Measurements from ENCODE around the gene OPCML. TPM values are rescaled to one million over a fixed set of nuclear protein-coding genes. Genes with fewer than 3 reads are reported as not detected.

OPCML gene
- total RNA-seq, 2 donors from 2014 or later, result not detected

DNA sequence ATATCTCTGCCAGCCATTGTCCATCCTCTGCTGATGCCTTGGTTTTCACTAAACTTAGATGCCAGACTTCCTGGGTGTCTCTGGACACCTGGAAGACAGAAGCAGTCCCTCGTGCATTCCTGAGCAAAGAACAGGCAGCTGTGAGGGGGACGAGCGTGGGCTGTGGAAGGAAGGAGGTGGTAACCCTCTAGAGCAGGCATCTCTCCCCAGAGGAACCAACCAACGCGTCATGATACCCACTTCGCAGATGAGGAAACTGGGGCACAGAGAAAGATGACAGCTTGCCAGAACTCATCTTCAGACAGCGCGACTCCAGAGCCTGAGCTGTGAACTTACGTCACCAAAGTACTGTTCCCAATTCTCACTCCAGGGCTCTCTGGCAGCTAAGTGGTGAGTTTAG, 123.4 kb downstream of the OPCML start:
- H3K4me1 ChIP-seq (ENCODE audit: control insufficient read depth in 1 of 2, low read depth in 2 of 2), result no peaks in the 10 kb centered on the region
- H3K27ac ChIP-seq, result no peak overlapping the region
- no peaks in the 10 kb centered on the region for H3K36me3 ChIP-seq
- H3K4me3 ChIP-seq, result no peak overlapping the region
- DNase-seq (ENCODE audit: low spot score), result no peak
- no peak for ATAC-seq (ENCODE audit: insufficient number of reproducible peaks, low FRiP score, low read depth)
- no peaks in the 10 kb centered on the region for H3K9me3 ChIP-seq
- H3K27me3 ChIP-seq (replicated peaks; ENCODE audit: insufficient read depth), result no peaks in the 10 kb centered on the region
- TF ChIP-seq, protein P1, sequence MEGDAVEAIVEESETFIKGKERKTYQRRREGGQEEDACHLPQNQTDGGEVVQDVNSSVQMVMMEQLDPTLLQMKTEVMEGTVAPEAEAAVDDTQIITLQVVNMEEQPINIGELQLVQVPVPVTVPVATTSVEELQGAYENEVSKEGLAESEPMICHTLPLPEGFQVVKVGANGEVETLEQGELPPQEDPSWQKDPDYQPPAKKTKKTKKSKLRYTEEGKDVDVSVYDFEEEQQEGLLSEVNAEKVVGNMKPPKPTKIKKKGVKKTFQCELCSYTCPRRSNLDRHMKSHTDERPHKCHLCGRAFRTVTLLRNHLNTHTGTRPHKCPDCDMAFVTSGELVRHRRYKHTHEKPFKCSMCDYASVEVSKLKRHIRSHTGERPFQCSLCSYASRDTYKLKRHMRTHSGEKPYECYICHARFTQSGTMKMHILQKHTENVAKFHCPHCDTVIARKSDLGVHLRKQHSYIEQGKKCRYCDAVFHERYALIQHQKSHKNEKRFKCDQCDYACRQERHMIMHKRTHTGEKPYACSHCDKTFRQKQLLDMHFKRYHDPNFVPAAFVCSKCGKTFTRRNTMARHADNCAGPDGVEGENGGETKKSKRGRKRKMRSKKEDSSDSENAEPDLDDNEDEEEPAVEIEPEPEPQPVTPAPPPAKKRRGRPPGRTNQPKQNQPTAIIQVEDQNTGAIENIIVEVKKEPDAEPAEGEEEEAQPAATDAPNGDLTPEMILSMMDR (IDR thresholded peaks at IDR 0.05), result no peak

DNA sequence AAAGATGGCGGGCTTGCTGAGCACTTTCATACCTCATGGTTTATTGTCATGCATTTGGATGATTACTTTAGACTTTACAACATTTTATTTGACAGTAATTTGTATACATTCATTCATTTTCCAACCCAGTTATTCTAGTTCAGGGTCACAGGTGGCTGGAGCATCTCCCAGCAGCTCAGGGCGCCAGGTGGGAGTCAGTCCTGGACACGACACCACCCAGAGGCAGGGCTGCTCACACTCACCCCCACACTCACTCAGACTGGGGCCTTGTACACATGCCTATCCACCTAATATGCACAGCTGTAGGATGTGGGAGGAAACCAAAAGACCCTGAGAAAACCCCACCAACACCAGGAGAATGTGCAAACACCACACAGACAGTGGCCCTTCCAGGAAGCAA, 123.9 kb downstream of the OPCML start:
- ATAC-seq (ENCODE audit: insufficient number of reproducible peaks, low FRiP score, low read depth), result no peak
- Histone ChIP-seq H3K36me3 (no peaks in the 10 kb centered on the region), H3K9me3 (no peaks in the 10 kb centered on the region), H3K27ac (no peak overlapping the region), H3K27me3 (replicated peaks; ENCODE audit: insufficient read depth) (no peaks in the 10 kb centered on the region), H3K4me3 (no peak overlapping the region), H3K4me1 (ENCODE audit: control insufficient read depth in 1 of 2, low read depth in 2 of 2) (no peaks in the 10 kb centered on the region)
- TF ChIP-seq, protein P1 (IDR thresholded peaks at IDR 0.05), result no peak
- no peak for DNase-seq (ENCODE audit: low spot score)

DNA sequence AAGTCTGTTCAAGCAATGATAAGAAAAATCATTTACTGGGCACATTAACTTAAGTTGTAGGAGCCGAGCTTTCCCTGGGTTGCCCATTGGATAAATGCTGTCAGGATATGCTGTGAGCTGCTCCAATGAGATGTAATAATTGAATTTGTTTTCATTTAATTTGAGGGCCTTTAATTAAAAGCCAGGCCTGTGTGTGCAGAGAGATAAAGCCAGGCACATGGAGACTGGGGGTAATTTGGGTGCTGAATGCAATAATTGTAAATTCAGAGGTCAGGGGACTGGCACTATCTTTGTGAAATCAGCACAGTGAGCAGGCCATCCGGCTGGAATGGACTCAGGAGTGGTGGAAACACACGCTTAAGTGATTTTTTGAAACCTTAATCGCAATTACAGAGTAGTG, 125.8 kb downstream of the OPCML start:
- no peaks in the 10 kb centered on the region for H3K9me3 ChIP-seq
- H3K4me1 ChIP-seq (ENCODE audit: control insufficient read depth in 1 of 2, low read depth in 2 of 2), result no peaks in the 10 kb centered on the region
- TF ChIP-seq, protein P1 (IDR thresholded peaks at IDR 0.05), result no peak
- no peak for DNase-seq (ENCODE audit: low spot score)
- ATAC-seq (ENCODE audit: insufficient number of reproducible peaks, low FRiP score, low read depth), result no peak
- no peaks in the 10 kb centered on the region for H3K36me3 ChIP-seq
- H3K4me3 ChIP-seq, result no peak overlapping the region
- no peaks in the 10 kb centered on the region for H3K27me3 ChIP-seq (replicated peaks; ENCODE audit: insufficient read depth)
- H3K27ac ChIP-seq, result no peak overlapping the region

DNA sequence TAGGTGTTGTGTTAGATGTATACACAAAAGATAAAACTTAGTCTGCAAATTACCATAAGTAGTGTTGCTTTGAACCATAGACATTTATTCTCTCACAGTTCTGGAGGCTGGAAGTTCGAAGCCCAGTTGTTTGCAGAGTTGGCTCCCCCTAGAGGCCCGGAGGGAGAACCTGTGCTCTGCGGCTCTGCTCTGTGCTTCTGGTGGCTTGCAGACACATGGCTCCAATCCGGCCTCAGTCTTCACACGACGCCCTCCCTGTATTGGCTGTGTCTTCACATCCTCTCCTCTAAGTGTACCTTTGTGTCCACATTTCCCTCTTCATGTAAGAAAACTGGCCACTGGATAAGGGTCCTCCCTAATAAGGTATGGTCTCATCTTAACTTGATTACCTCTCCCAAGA, 128.4 kb downstream of the OPCML start:
- no peaks in the 10 kb centered on the region for H3K9me3 ChIP-seq
- H3K4me3 ChIP-seq, result no peak overlapping the region
- no peak overlapping the region for H3K27ac ChIP-seq
- DNase-seq (ENCODE audit: low spot score) (no peak), ATAC-seq (ENCODE audit: insufficient number of reproducible peaks, low FRiP score, low read depth) (no peak)
- no peaks in the 10 kb centered on the region for H3K4me1 ChIP-seq (ENCODE audit: control insufficient read depth in 1 of 2, low read depth in 2 of 2)
- TF ChIP-seq, protein P1 (IDR thresholded peaks at IDR 0.05), result no peak
- no peaks in the 10 kb centered on the region for H3K36me3 ChIP-seq
- H3K27me3 ChIP-seq (replicated peaks; ENCODE audit: insufficient read depth), result no peaks in the 10 kb centered on the region

DNA sequence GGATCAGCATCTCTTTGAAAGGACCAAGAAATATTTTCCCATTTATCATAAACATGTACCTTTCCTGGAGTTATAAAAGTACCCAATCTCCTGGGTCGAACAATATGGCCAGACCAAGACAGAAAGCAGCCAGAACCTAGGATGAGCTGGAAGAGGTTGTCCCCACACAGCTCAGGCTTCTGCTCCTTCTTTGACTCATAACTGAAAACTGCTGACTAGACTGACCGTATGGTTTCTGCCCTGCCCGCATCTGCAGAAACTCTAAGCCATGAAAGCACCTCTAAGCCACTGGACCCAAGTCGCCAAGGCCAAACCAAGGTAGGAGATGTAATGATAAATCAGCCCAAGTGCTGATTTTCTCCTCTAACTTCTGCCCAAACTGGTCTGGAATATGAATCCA, 129.8 kb downstream of the OPCML start:
- Histone ChIP-seq H3K4me1 (ENCODE audit: control insufficient read depth in 1 of 2, low read depth in 2 of 2) (no peaks in the 10 kb centered on the region), H3K27ac (no peak overlapping the region), H3K36me3 (no peaks in the 10 kb centered on the region), H3K4me3 (no peak overlapping the region), H3K27me3 (replicated peaks; ENCODE audit: insufficient read depth) (no peaks in the 10 kb centered on the region), H3K9me3 (no peaks in the 10 kb centered on the region)
- no peak for DNase-seq (ENCODE audit: low spot score)
- TF ChIP-seq, protein P1 (IDR thresholded peaks at IDR 0.05), result no peak
- ATAC-seq (ENCODE audit: insufficient number of reproducible peaks, low FRiP score, low read depth), result no peak

All from thoracic aorta (tissue), 2 donors.